K562 (cell line): ENCODE results near the gene THOC5. TPM values are rescaled to one million over a fixed set of nuclear protein-coding genes. Genes with fewer than 3 reads are reported as not detected.

Source experiments
- ATF7 ChIP-seq: fragments of 450-650 bp; IDR thresholded peaks from 2 replicates; pipeline ENCODE4 v1.7.1; 2014; ENCODE audit warnings: mild to moderate bottlenecking, moderate library complexity
- BCL6 ChIP-seq: fragments of 250-450 bp; sonication (Bioruptor Pico); IDR thresholded peaks from 2 replicates; pipeline ENCODE4 v1.4.0; 2020
- BCOR ChIP-seq: fragments of 450-650 bp; IDR thresholded peaks from 2 replicates; pipeline ENCODE4 v1.6.1; 2016
- CC2D1A ChIP-seq: fragments of 450-650 bp; IDR thresholded peaks from 2 replicates; pipeline ENCODE4 v1.6.1; 2017; ENCODE audit warnings: mild to moderate bottlenecking
- CREB1 ChIP-seq, 2 experiments: sonication (generic) in 1 of 2; formaldehyde crosslinking in 1 of 2; IDR thresholded peaks; 2 replicates each; pipeline versions ENCODE4 v1.6.1 to v1.8.0; 2012 to 2022; ENCODE audit warnings: inconsistent platforms in 1 of 2, mild to moderate bottlenecking in 1 of 2, missing genetic modification reagents in 1 of 2, moderate library complexity in 1 of 2
- DDX20 ChIP-seq: fragments of 450-650 bp; IDR thresholded peaks from 2 replicates; pipeline ENCODE4 v1.6.1; 2016; ENCODE audit warnings: missing genetic modification characterization, low read depth, mild to moderate bottlenecking, missing compliant biosample characterization, moderate library complexity
- GTF2E2 ChIP-seq: fragments of 200-800 bp; sonication (Bioruptor generic); IDR thresholded peaks from 2 replicates; pipeline ENCODE4 v1.6.1; 2016; ENCODE audit warnings: missing genetic modification characterization, missing compliant biosample characterization
- KAT7 ChIP-seq: sonication (generic); formaldehyde crosslinking; IDR thresholded peaks from 2 replicates; pipeline ENCODE4 v1.8.0; 2022; ENCODE audit warnings: missing genetic modification reagents, mild to moderate bottlenecking, borderline replicate concordance
- KHSRP ChIP-seq: fragments of 450-650 bp; IDR thresholded peaks from 2 replicates; pipeline ENCODE4 v1.6.1; 2017
- MTA2 ChIP-seq: fragments of 450-650 bp; IDR thresholded peaks from 2 replicates; pipeline ENCODE4 v1.6.1; 2016; ENCODE audit warnings: low read depth
- MXI1 ChIP-seq: IDR thresholded peaks from 2 replicates; pipeline ENCODE4 v1.6.1; 2011; ENCODE audit warnings: low read depth, mild to moderate bottlenecking, improper control_type of control experiment, low read length
- NCOA4 ChIP-seq: fragments of 450-650 bp; IDR thresholded peaks from 2 replicates; pipeline ENCODE4 v1.6.1; 2018; ENCODE audit warnings: mild to moderate bottlenecking; ENCODE audit not compliant: partially characterized antibody
- RBM25 ChIP-seq: fragments of 200-400 bp; formaldehyde crosslinking; IDR thresholded peaks from 2 replicates; pipeline ENCODE4 v1.6.1; 2018; ENCODE audit warnings: low read length, low read depth, moderate library complexity; ENCODE audit not compliant: severe bottlenecking
- SMARCA4 ChIP-seq: fragments of 450-650 bp; IDR thresholded peaks from 2 replicates; pipeline ENCODE4 v1.6.1; 2016
- SPI1 ChIP-seq: IDR thresholded peaks from 2 replicates; pipeline ENCODE4 v1.6.1; 2011; ENCODE audit warnings: low read depth, low read length, control low read depth, borderline replicate concordance
- TRIM28 ChIP-seq: fragments of 450-650 bp; IDR thresholded peaks from 2 replicates; pipeline ENCODE4 v1.6.1; 2017
- U2AF1 ChIP-seq: fragments of 200-400 bp; formaldehyde crosslinking; optimal IDR thresholded peaks from 2 replicates; pipeline ENCODE3; 2017; ENCODE audit warnings: mild to moderate bottlenecking, low read depth, low read length, moderate library complexity
- ZBTB17 ChIP-seq: fragments of 450-650 bp; formaldehyde crosslinking; IDR thresholded peaks from 2 replicates; pipeline ENCODE4 v1.4.0; 2020; ENCODE audit warnings: mild to moderate bottlenecking
- ZFP36 ChIP-seq: fragments of 150-350 bp; IDR thresholded peaks from 2 replicates; pipeline ENCODE4 v1.6.1; 2018; ENCODE audit warnings: low read length, low read depth; ENCODE audit not compliant: partially characterized antibody
- ZNF184 ChIP-seq: sonication (generic); formaldehyde crosslinking; IDR thresholded peaks from 2 replicates; pipeline ENCODE4 v1.5.0; 2020; ENCODE audit warnings: missing genetic modification reagents
- ZNF354B ChIP-seq: fragments of 250-450 bp; sonication (Bioruptor Pico); IDR thresholded peaks from 2 replicates; pipeline ENCODE4 v1.4.0; 2020
- ZZZ3 ChIP-seq: fragments of 450-650 bp; IDR thresholded peaks from 2 replicates; pipeline ENCODE4 v1.6.1; 2016; ENCODE audit warnings: antibody characterized with exemption, mild to moderate bottlenecking, moderate library complexity
- polyA plus RNA-seq, 8 experiments: library from polyadenylated mRNA; depleted of rRNA in 4 of 8; stranded (reverse) in 5 of 8; unstranded in 3 of 8; fragments of >200 nt; fragmentation: Nextera tagmentation in 2 of 8; fragmentation: Illumina TruSeq in 1 of 8; extraction: Ambion mirVana in 2 of 8; extraction: Trizol in 1 of 8; gene quantifications; 2 replicates each; pipeline versions ENCODE4 v1.2.1 to v1.2.3, GENCODE V29; 2011 to 2014; ENCODE audit warnings: inconsistent platforms in 1 of 8, missing spikeins in 1 of 8
- total RNA-seq, 7 experiments: library from RNA; depleted of rRNA in 6 of 7; stranded (reverse); fragments of >200 nt in 6 of 7; fragmentation: Illumina TruSeq in 2 of 7; extraction: Trizol in 2 of 7; gene quantifications; 2 replicates each; pipeline versions ENCODE4 v1.2.1 to v1.2.3, GENCODE V29; 2011 to 2021; ENCODE audit warnings: low replicate concordance in 1 of 7
- TF ChIP-seq, protein P1 (sequence below): fragments of 450-650 bp; IDR thresholded peaks from 2 replicates; pipeline ENCODE4 v1.6.1; 2016
- TF ChIP-seq, protein P2 (sequence below): fragments of 150-350 bp; IDR thresholded peaks from 2 replicates; pipeline ENCODE4 v1.6.1; 2014; ENCODE audit warnings: low read depth, mild to moderate bottlenecking, low read length, borderline replicate concordance
- TF ChIP-seq, protein P3 (sequence below): IDR thresholded peaks from 2 replicates; pipeline ENCODE4 v1.6.1; 2011; ENCODE audit warnings: borderline replicate concordance, low read depth, mild to moderate bottlenecking, moderate library complexity, low read length; ENCODE audit not compliant: insufficient read depth, poor library complexity, severe bottlenecking

The THOC5 gene
- total and polyA plus RNA-seq, 9 of the 15 experiments (the other 6 are each of a cell fraction or from before 2014, with no cell fraction given): 45.3 to 96.5 (median 51.4) TPM

DNA sequence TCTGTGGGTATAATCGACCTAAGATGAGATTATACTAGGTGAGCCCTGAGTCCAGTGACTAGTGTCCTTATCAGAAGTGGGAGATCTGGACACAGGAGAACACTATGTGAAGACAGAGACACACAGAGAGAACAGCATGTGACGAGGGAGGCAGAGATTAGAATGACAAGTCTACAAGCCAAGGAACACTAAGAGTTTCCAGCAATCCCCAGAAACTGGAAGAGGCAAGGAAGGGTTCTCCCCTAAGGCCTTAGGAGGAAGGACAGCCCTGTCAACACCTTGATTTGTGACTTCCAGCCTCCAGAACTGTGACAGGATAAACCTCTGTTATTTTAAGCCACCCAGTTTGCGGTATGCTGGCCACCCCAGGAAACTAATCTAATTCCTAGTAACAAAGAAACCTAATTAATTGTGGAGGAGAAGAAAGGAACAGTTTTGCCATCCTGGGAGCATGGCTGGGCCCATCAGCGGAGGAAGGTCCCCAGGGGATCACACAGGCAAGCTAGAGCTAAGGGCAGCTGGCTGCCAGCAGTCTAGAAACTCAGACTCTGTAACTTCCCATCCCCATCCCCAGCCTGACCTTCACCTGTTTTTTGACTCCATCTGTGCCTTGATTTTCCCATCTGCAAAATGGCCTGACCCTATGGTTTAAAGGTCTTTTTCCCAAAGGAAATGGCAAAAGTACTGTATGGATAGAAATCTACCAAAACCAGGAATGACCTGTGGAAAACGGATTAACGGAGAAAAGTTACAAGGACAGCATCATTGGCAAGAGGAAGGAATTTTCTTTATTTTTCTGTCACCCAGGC is 10.3 kb upstream of the THOC5 start (continued):
- TF ChIP-seq NCOA4 (no peak), BCOR (peak; percentile 68), SPI1 (no peak), TRIM28 (no peak), KAT7 (CRISPR knock-in tag) (no peak), MTA2 (no peak), ATF7 (no peak), U2AF1 (no peak), KHSRP (no peak), ZNF354B (CRISPR knock-in tag) (no peak), ZFP36 (peak; percentile 68), DDX20 (tag) (no peak), ZBTB17 (CRISPR knock-in tag) (no peak), GTF2E2 (no peak), ZZZ3 (no peak), MXI1 (no peak), RBM25 (peak; percentile 81), ZNF184 (CRISPR knock-in tag) (no peak), CC2D1A (no peak), SMARCA4 (no peak), BCL6 (CRISPR knock-in tag) (no peak), CREB1 (IDR thresholded peaks at IDR 0.05) (no peak), CREB1 (CRISPR knock-in tag; IDR thresholded peaks at IDR 0.05) (no peak)
- TF ChIP-seq, protein P1, sequence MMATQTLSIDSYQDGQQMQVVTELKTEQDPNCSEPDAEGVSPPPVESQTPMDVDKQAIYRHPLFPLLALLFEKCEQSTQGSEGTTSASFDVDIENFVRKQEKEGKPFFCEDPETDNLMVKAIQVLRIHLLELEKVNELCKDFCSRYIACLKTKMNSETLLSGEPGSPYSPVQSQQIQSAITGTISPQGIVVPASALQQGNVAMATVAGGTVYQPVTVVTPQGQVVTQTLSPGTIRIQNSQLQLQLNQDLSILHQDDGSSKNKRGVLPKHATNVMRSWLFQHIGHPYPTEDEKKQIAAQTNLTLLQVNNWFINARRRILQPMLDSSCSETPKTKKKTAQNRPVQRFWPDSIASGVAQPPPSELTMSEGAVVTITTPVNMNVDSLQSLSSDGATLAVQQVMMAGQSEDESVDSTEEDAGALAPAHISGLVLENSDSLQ: peak; percentile 75
- TF ChIP-seq, protein P2, sequence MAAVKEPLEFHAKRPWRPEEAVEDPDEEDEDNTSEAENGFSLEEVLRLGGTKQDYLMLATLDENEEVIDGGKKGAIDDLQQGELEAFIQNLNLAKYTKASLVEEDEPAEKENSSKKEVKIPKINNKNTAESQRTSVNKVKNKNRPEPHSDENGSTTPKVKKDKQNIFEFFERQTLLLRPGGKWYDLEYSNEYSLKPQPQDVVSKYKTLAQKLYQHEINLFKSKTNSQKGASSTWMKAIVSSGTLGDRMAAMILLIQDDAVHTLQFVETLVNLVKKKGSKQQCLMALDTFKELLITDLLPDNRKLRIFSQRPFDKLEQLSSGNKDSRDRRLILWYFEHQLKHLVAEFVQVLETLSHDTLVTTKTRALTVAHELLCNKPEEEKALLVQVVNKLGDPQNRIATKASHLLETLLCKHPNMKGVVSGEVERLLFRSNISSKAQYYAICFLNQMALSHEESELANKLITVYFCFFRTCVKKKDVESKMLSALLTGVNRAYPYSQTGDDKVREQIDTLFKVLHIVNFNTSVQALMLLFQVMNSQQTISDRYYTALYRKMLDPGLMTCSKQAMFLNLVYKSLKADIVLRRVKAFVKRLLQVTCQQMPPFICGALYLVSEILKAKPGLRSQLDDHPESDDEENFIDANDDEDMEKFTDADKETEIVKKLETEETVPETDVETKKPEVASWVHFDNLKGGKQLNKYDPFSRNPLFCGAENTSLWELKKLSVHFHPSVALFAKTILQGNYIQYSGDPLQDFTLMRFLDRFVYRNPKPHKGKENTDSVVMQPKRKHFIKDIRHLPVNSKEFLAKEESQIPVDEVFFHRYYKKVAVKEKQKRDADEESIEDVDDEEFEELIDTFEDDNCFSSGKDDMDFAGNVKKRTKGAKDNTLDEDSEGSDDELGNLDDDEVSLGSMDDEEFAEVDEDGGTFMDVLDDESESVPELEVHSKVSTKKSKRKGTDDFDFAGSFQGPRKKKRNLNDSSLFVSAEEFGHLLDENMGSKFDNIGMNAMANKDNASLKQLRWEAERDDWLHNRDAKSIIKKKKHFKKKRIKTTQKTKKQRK: no peak
- TF ChIP-seq, protein P3, sequence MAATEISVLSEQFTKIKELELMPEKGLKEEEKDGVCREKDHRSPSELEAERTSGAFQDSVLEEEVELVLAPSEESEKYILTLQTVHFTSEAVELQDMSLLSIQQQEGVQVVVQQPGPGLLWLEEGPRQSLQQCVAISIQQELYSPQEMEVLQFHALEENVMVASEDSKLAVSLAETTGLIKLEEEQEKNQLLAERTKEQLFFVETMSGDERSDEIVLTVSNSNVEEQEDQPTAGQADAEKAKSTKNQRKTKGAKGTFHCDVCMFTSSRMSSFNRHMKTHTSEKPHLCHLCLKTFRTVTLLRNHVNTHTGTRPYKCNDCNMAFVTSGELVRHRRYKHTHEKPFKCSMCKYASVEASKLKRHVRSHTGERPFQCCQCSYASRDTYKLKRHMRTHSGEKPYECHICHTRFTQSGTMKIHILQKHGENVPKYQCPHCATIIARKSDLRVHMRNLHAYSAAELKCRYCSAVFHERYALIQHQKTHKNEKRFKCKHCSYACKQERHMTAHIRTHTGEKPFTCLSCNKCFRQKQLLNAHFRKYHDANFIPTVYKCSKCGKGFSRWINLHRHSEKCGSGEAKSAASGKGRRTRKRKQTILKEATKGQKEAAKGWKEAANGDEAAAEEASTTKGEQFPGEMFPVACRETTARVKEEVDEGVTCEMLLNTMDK: no peak
